Measurements from ENCODE around the gene GK.
A peak's percentile ranks its signal among the peaks of the same experiment; 100 is the strongest.

GRCh38 chrX:30713061-30713525 is 59.9 kb downstream of the GK start:
- TF ChIP-seq CTCF (IDR thresholded peaks at IDR 0.05; ENCODE audit: control extremely low read depth in 1 of 3, insufficient read depth in 1 of 3, low read depth in 1 of 3, low read length in 3 of 3) (peak; percentile 9 to 73 (median 63)), SP2 (IDR thresholded peaks at IDR 0.05; ENCODE audit: low read length) (no peak)

Data from H1 (cell line).